HEK293 (cell line): Measurements from ENCODE around the gene SLC2A9.

Experiments
- BCL11A ChIP-seq: fragments of 450-650 bp; formaldehyde crosslinking; IDR thresholded peaks from 2 replicates; pipeline ENCODE4 v1.5.1; 2016; ENCODE audit warnings: low read depth, missing biosample characterization, missing genetic modification characterization
- YY1 ChIP-seq: fragments of 450-650 bp; formaldehyde crosslinking; IDR thresholded peaks from 2 replicates; pipeline ENCODE4 v1.5.1; 2018; ENCODE audit warnings: missing biosample characterization, missing genetic modification characterization
- ZNF23 ChIP-seq: fragments of 450-650 bp; formaldehyde crosslinking; IDR thresholded peaks from 2 replicates; pipeline ENCODE4 v1.5.1; 2016; ENCODE audit warnings: missing biosample characterization, missing genetic modification characterization, borderline replicate concordance
- ZNF416 ChIP-seq: fragments of 450-650 bp; formaldehyde crosslinking; IDR thresholded peaks from 2 replicates; pipeline ENCODE4 v1.5.1; 2016; ENCODE audit warnings: missing biosample characterization, missing genetic modification characterization
- TF ChIP-seq, protein P1 (sequence below): fragments of 450-650 bp; formaldehyde crosslinking; IDR thresholded peaks from 2 replicates; pipeline ENCODE4 v1.5.1; 2016; ENCODE audit warnings: missing biosample characterization, missing genetic modification characterization

DNA sequence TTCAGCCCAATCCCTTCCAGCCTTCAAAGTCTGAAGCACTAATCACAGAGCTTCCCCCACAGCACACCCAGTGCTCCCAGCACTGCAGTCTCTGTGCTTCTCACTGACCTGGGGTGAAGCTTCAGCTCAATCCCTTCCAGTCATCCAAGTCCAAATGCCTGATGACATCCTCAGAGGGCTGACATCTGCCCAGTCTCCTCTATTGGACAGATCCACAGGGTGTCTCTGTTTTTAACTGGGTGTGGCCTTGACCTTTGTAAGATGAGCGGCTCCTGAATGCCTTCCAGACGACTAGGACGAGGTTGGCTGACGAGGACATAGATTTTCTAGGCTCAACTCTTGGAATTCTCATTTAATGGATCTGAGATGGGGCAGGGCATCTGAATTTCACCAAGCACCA is 7.6 kb upstream of the SLC2A9 start:
- no peak for TF ChIP-seq YY1 (tag by site-specific recombination)
- no peak for TF ChIP-seq ZNF416
- TF ChIP-seq, protein P1, sequence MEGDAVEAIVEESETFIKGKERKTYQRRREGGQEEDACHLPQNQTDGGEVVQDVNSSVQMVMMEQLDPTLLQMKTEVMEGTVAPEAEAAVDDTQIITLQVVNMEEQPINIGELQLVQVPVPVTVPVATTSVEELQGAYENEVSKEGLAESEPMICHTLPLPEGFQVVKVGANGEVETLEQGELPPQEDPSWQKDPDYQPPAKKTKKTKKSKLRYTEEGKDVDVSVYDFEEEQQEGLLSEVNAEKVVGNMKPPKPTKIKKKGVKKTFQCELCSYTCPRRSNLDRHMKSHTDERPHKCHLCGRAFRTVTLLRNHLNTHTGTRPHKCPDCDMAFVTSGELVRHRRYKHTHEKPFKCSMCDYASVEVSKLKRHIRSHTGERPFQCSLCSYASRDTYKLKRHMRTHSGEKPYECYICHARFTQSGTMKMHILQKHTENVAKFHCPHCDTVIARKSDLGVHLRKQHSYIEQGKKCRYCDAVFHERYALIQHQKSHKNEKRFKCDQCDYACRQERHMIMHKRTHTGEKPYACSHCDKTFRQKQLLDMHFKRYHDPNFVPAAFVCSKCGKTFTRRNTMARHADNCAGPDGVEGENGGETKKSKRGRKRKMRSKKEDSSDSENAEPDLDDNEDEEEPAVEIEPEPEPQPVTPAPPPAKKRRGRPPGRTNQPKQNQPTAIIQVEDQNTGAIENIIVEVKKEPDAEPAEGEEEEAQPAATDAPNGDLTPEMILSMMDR (tag by site-specific recombination) = no peak
- TF ChIP-seq ZNF23 (tag by site-specific recombination) = no peak
- no peak for TF ChIP-seq BCL11A
